Panc1 (cell line): ENCODE measurements around the gene KIR3DL2.

Experiments
- CTCF ChIP-seq: fragments of 450-650 bp; IDR thresholded peaks from 2 replicates; pipeline ENCODE4 v1.5.1; 2017; ENCODE audit warnings: mild to moderate bottlenecking
- POLR2AphosphoS5 ChIP-seq: IDR thresholded peaks from 2 replicates; pipeline ENCODE4 v1.6.1; 2012; ENCODE audit warnings: mild to moderate bottlenecking, low read depth, low read length, moderate library complexity
- REST ChIP-seq, 2 experiments: IDR thresholded peaks; 2 replicates each; pipeline ENCODE4 v1.6.1; 2011 to 2012; ENCODE audit warnings: low read depth in 2 of 2, control low read depth in 1 of 2, low read length in 1 of 2, mild to moderate bottlenecking in 1 of 2, moderate library complexity in 1 of 2; ENCODE audit not compliant: insufficient read depth in 1 of 2
- SIN3A ChIP-seq: IDR thresholded peaks from 2 replicates; pipeline ENCODE4 v1.6.1; 2012; ENCODE audit warnings: low read depth, mild to moderate bottlenecking, low read length, moderate library complexity, borderline replicate concordance; ENCODE audit not compliant: insufficient read depth

- TF ChIP-seq CTCF (no peak), SIN3A (no peak), POLR2AphosphoS5 (no peak), REST (IDR thresholded peaks at IDR 0.05; ENCODE audit: insufficient read depth in 1 of 2, low read depth in 2 of 2, low read length in 1 of 2) (no peak)
Observed at GRCh38 chr19:54903303-54903702, 53.1 kb downstream of the KIR3DL2 start.
